GM18517 (cell line): Measurements from ENCODE around the gene LRTM2.
A peak's percentile ranks its signal among the peaks of the same experiment; 100 is the strongest.

Experiments
- ATAC-seq: cut with Tn5 transposase; IDR thresholded peaks from one replicate; pipeline ENCODE4 v1.9.1; 2021; ENCODE audit warnings: mild to moderate bottlenecking, moderate library complexity; ENCODE audit not compliant: unreplicated experiment

The LRTM2 gene

GRCh38 chr12:1820191-1820895 lies at the start of gene LRTM2:
TSS of gene LRTM2 (plus strand) at chr12:1820565. CDS start at chr12:1828149, 7,584 bp downstream.
- no peak for ATAC-seq

DNA sequence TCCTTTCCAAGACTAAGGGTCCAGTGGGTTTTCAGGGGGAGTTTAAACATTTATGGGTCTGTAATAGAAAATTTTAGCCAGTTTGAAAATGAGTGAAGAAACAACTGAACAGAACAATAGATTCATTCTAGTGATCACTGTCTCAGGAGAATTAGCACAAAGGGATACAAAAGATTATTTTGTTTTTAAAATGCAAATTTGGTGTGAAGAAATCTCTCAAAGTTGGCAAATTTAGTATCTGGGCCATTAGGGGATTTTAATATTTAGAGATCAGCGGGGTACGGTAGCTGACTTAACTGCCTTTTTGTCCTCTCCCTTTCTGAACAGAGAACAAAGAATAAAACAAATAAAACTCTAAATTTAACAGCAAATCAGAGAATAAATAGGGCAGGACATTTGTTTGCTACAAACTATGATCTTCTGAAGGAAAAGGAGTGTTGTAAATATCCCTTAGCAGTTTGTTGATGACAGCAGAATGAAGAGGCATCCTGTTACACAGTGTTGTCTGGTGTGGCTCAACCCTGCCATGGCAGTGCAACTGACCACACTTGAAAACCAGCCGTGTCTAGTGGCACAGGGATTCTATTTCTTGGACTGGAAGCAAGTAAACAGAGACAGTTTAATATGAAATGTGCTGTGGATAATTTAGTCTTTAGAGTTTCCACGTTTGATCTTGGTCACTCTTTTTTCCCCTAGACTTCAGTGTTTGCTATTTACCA lies 46.3 kb upstream of the LRTM2 start:
- no peak for ATAC-seq

GRCh38 chr12:1776170-1776921 lies 44.0 kb upstream of the LRTM2 start:
- ATAC-seq, result no peak

- ATAC-seq, result no peak
These were observed 42.6 kb upstream of the LRTM2 start for GRCh38 chr12:1777798-1778197.

GRCh38 chr12:1778911-1779310 lies 41.5 kb upstream of the LRTM2 start:
- ATAC-seq, result no peak

DNA sequence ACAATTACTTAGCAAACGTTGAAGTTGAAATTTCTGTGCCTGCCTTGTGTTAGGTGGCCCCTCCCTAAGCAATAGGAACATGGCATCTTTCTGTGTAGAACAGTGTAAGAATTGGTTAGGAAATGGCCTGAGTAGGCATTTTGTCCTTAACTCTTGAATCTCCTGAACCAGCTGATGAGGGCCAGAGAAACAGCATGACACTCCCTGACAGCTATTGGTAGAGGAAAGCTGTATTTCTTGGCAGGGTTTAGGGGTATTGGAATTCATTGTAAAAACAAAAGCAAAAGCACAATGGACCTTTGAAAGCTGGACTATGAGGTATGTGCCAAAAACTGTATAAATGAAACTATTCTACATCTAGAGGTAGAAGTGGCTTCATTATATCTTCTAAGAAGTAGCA lies 40.6 kb upstream of the LRTM2 start:
- no peak for ATAC-seq

DNA sequence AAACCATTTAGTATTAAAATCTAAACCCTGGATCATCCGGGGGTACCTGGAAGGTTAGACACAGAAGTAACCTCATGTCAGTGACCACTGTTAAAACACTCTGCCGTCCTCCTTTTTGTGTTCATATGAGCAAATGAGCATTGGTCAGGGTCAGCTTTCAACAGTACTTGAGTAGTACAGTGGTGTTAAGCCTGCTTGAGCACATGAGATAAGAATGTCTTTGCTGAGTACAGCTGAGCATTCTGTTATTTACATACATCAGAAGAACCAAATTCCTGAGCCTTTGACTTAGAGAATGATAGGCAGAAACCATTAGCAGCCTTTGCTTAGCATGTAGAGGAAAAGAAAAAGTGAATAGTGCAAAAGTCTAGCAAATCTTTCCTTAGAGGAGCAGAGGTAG lies 38.6 kb upstream of the LRTM2 start:
- ATAC-seq, result no peak

DNA sequence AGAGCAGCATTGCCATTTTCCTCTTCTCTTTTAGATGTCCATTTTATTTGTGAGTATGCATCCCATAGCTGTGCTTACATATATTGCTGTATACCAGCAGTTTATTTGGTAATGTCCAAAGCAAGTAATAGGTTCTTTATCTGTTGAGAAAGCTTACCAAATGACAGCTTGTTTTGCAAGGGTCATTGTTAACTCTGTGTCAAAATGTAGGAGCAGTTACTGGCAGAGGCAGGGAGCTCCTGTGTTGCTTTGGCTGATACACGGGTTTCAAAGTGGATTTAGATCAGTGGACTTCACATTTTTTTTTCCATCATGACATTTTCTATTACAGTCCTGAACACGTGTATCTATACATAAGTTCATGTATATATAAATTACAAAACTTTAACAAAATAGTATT lies 38.1 kb upstream of the LRTM2 start:
- no peak for ATAC-seq

- no peak for ATAC-seq
These were observed 32.7 kb upstream of the LRTM2 start for GRCh38 chr12:1787714-1788113.

DNA sequence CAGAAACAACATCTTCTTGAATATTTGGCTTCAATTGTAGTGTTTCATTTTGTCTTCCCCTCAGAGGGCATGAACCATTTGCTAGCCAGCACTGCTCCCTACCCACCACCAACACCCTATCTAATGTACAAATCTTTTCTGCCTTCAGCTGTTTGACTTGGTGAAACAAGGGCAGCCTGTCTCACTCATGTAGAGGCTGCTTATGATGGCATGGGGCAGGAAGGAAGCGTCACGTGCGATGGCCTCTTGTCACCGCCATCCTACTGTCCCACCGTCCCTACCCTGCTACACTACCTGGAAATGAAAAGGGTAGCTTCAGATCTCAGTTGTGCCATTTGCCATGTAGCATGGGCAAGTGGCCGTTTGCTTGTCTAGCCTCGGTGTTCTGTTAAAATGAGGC lies 29.9 kb upstream of the LRTM2 start:
- ATAC-seq, result no peak

DNA sequence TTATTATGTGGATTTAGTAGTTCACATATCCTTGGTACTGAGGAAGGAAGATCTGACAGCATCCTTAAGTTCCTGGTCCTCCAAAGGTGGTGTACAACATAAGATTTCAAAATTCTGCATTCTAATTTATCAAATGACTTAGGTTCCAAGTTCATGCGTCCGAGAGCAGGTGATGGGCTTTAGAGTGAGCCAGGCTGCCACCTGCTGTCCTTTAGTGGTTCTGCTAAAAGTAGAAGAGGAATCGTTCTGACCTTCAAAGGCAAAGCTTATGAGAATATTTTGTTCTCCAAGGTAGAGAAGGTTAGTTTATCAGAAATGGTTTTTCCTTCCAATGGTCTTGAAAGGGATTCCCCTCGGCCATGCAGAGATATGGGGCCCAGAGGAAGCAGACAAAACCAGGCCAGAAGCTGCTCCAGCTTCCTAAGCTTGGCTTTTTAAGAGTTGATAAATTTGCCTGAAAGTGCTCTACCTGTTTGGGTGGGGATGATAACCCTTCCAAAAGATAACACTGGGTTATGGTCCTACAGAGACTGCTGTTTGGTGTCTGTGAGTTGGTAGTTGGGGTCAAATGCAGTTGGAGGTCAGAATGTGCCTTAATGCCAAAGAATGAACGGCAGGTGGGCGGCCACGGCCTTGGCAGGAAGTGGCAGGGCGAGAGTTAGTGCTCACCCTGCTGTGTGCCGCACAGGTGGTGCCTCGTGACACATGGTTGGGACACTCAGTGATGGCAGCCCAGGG lies 29.1 kb upstream of the LRTM2 start:
- ATAC-seq, result no peak

DNA sequence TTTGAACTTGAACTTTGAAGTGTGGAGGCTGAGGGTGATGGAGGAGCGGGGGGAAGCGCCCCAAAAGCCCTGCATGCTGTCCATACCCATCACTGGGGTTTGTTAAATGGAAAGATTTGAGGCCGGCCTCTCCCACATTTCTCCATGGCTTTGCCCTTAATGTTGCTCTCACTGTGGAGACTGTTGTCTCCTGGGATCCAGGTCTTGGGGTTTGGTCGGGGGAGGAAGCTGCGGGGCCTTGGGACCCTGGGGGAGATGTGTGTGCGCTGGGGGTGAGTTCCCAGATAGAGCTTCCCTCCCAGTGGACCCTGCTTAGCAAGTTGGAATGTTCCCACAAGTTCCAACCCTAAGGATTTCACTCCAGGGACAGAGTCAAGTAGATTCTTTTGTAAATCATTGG lies 28.0 kb upstream of the LRTM2 start:
- ATAC-seq, result no peak

DNA sequence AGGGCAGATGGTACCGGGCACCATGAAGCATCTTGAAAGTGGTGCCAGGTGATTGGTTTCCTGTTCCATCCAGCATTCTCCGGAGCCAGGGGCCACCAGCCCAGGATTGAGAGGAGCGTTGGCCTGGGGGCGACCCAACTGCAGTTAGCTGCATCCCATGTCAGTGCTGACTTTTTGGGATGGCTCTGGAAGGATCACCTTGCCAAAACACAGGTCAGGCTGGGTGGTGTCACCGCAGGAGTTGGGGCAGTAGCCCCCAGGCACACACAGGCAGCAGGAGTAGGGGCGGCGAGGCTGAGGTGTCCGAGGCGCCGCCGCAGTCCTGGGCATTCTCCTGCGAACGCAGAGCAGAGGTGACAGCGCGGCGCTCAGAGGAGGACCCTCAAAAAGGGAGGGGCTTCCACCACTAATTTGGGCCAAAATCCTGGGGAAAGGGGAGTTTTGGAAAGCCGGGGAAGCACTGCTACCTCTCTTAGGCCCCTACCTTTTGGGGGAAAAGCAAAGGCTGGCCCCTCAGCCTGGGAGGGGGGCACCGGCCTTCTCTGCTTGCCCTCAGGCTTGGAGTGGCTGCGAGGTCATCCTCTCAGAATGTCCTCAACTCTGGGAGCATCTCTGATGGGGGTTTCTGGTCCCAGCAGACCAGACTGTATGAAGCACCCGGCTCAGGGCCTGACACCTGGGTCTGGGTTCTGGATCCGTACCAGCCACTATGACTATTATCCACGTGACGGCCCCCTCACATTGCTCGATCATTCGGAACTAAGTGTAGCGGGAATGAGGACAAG lies 26.7 kb upstream of the LRTM2 start:
- no peak for ATAC-seq

DNA sequence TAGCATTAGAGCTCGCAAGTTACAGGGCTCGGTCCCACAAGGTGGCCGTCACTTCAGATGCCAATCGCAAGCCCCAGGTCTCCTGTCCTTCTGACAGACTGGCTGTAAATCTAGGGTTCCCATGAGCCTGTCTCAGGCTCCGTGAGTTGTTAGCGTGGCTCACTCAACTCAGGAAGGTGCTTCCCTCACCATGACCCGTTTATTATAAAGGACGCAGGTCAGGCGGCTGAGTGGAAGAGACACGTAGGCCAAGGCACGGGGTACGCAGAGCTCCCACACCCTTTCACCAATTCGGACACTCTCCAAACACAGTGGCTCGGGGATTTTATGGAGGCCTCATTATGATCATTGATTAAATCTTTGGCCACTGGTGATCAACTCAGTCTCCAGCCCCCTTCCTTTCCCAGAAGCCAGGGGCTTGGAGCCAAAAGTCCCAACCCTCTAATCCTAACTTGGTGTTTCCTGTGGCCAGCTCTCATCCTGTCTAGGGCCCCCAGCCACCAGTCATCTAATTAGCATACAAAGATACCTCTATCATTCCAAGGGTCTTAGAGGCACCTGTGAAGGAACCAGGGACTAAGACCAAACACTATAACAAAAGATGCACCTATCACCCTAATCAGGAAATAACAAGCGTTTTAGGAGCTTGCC lies 25.8 kb upstream of the LRTM2 start:
- ATAC-seq, result no peak

- no peak for ATAC-seq
These were observed 25.1 kb upstream of the LRTM2 start for GRCh38 chr12:1795221-1795784.

- peak; percentile 80 for ATAC-seq
These were observed 24.4 kb upstream of the LRTM2 start for GRCh38 chr12:1795785-1796514.

- peak; percentile 33 for ATAC-seq
These were observed 23.8 kb upstream of the LRTM2 start for GRCh38 chr12:1796515-1797010.

- ATAC-seq, result peak; percentile 24
These were observed 23.1 kb upstream of the LRTM2 start for GRCh38 chr12:1797011-1797901.
